Brain microvascular endothelial cell (primary cell): ENCODE data around the gene FRAS1.

Source experiments
- DNase-seq: peaks from one replicate; pipeline ENCODE4 v3.0.0-alpha.2; 2020
- H3K27ac ChIP-seq: fragments of 250-450 bp; sonication (Bioruptor Pico); 2 replicates; pipeline ENCODE4 v1.5.1; 2020; ENCODE audit warnings: mild to moderate bottlenecking, moderate library complexity
- H3K27me3 ChIP-seq: fragments of 250-450 bp; sonication (Bioruptor Pico); replicated peaks from 2 replicates; pipeline ENCODE4 v1.5.1; 2020; ENCODE audit warnings: mild to moderate bottlenecking
- H3K36me3 ChIP-seq: fragments of 250-450 bp; sonication (Bioruptor Pico); replicated peaks from 2 replicates; pipeline ENCODE4 v1.5.1; 2020; ENCODE audit warnings: mild to moderate bottlenecking
- H3K4me3 ChIP-seq: 2 replicates; pipeline ENCODE4 v1.5.1; 2011; ENCODE audit warnings: low read depth, mild to moderate bottlenecking, control low read depth, low read length, moderate library complexity
- CTCF ChIP-seq: IDR thresholded peaks from 2 replicates; pipeline ENCODE4 v1.5.1; 2011; ENCODE audit warnings: low read depth, mild to moderate bottlenecking, moderate library complexity, low read length, control low read depth, inconsistent platforms; ENCODE audit errors: missing control alignments
- in situ Hi-C: cut with HindIII; loops from 2 replicates; pipeline ENCODE4 v1.10.0; 2017; ENCODE audit warnings: low sequenced_read_pairs, low pct_ligation_motif_present

The FRAS1 gene

GRCh38 chr4:78409612-78410202 lies 352.6 kb downstream of the FRAS1 start:
- Histone ChIP-seq H3K36me3 (no peaks in the 10 kb centered on the region), H3K4me3 (no peak overlapping the region), H3K27ac (no peak overlapping the region), H3K27me3 (no peaks in the 10 kb centered on the region)
- in situ Hi-C loops = no loop called here
- TF ChIP-seq CTCF = no peak
- no peak for DNase-seq

GRCh38 chr4:78410225-78410624 lies 353.1 kb downstream of the FRAS1 start:
- DNase-seq = no peak

GRCh38 chr4:78410676-78411075 lies 353.6 kb downstream of the FRAS1 start:
- no peak overlapping the region for H3K27ac ChIP-seq
- no peak for TF ChIP-seq CTCF
- no peak overlapping the region for H3K4me3 ChIP-seq
- in situ Hi-C loops = no loop called here
- H3K36me3 ChIP-seq = no peaks in the 10 kb centered on the region
- DNase-seq = no peak
- H3K27me3 ChIP-seq = no peaks in the 10 kb centered on the region

More at GRCh38 chr4:78410225-78410624, 353.1 kb downstream of the FRAS1 start:
- H3K27me3 ChIP-seq = no peaks in the 10 kb centered on the region
- no peaks in the 10 kb centered on the region for H3K36me3 ChIP-seq
- no peak overlapping the region for H3K4me3 ChIP-seq
- in situ Hi-C loops = no loop called here
- H3K27ac ChIP-seq = no peak overlapping the region
- TF ChIP-seq CTCF = no peak

- H3K27me3 ChIP-seq = no peaks in the 10 kb centered on the region
- no peak for TF ChIP-seq CTCF
- no peaks in the 10 kb centered on the region for H3K36me3 ChIP-seq
- in situ Hi-C loops = no loop called here
- H3K4me3 ChIP-seq = no peak overlapping the region
- H3K27ac ChIP-seq = no peak overlapping the region
- DNase-seq = no peak
Measured at GRCh38 chr4:78414116-78414515, 357.0 kb downstream of the FRAS1 start.

GRCh38 chr4:78417603-78418002 lies 360.5 kb downstream of the FRAS1 start:
- in situ Hi-C loops = no loop called here
- DNase-seq = no peak
- Histone ChIP-seq H3K36me3 (no peaks in the 10 kb centered on the region), H3K27ac (no peak overlapping the region), H3K4me3 (no peak overlapping the region), H3K27me3 (no peaks in the 10 kb centered on the region)
- no peak for TF ChIP-seq CTCF

GRCh38 chr4:78418406-78418805 lies 361.3 kb downstream of the FRAS1 start:
- Histone ChIP-seq H3K36me3 (no peaks in the 10 kb centered on the region), H3K27me3 (no peaks in the 10 kb centered on the region), H3K27ac (no peak overlapping the region), H3K4me3 (no peak overlapping the region)
- no peak for TF ChIP-seq CTCF
- no peak for DNase-seq
- in situ Hi-C loops = no loop called here
